Articular chondrocyte of knee joint (primary cell): Measurements from ENCODE around the gene DNAJB9. TPM values are rescaled to one million over a fixed set of nuclear protein-coding genes. Genes with fewer than 3 reads are reported as not detected.

Experiments used
- total RNA-seq: library from RNA; depleted of rRNA; stranded (reverse); fragments of >200 nt; gene quantifications from 2 replicates; pipeline ENCODE4 v1.2.3, GENCODE V29; 2012

Gene DNAJB9
- 28.2 and 43.5 TPM in 2 replicates for total RNA-seq

GRCh38 chr7:108569381-108570145, at the start of gene DNAJB9, which contains the start of gene THAP5:
Gene DNAJB9, plus strand, starts transcription at chr7:108569874. Its CDS starts 1,853 bp downstream, at chr7:108571727.
Gene THAP5, minus strand, starts transcription at chr7:108569706. Its CDS starts 137 bp downstream, at chr7:108569569.

GRCh38 chr7:108525985-108526767, 43.5 kb upstream of the DNAJB9 start, which contains the start of gene PNPLA8:
Gene PNPLA8, minus strand, starts transcription at chr7:108526135. Its CDS starts 10,644 bp downstream, at chr7:108515491.

Other genes starting within 250 kb of the DNAJB9 start
- gene NRCAM, start 113.4 kb upstream of the DNAJB9 start, total RNA-seq: 0.13 and 0.65 TPM in 2 replicates
- gene PNPLA8, start 43.7 kb upstream of the DNAJB9 start, total RNA-seq: 41.0 and 42.1 TPM in 2 replicates
- gene THAP5, start 168 bp upstream of the DNAJB9 start, total RNA-seq: 41.3 and 42.1 TPM in 2 replicates